HepG2 (cell line): Measurements from ENCODE around the gene METAP1D. TPM values are rescaled to one million over a fixed set of nuclear protein-coding genes. Genes with fewer than 3 reads are reported as not detected.
A peak's percentile ranks its signal among the peaks of the same experiment; 100 is the strongest.

ENCODE experiments used
- BCL6 ChIP-seq: IDR thresholded peaks from 2 replicates; pipeline ENCODE4 v1.6.1; 2016; ENCODE audit warnings: missing genetic modification reagents, missing compliant biosample characterization
- CCAR2 ChIP-seq: fragments of 200-400 bp; formaldehyde crosslinking; optimal IDR thresholded peaks from 2 replicates; pipeline ENCODE3; 2018; ENCODE audit warnings: low read depth, mild to moderate bottlenecking, low read length, moderate library complexity
- FOSL2 ChIP-seq: sonication (generic); formaldehyde crosslinking; IDR thresholded peaks from 2 replicates; pipeline ENCODE4 v1.4.0; 2020; ENCODE audit warnings: missing genetic modification reagents
- HNRNPL ChIP-seq: fragments of 200-400 bp; formaldehyde crosslinking; IDR thresholded peaks from 2 replicates; pipeline ENCODE4 v1.6.1; 2017; ENCODE audit warnings: mild to moderate bottlenecking, low read depth, low read length
- HNRNPLL ChIP-seq: fragments of 200-400 bp; formaldehyde crosslinking; IDR thresholded peaks from 2 replicates; pipeline ENCODE4 v1.6.1; 2017; ENCODE audit warnings: mild to moderate bottlenecking, low read depth, low read length; ENCODE audit not compliant: poor library complexity, severe bottlenecking
- MAFG ChIP-seq: sonication (generic); formaldehyde crosslinking; IDR thresholded peaks from 2 replicates; pipeline ENCODE4 v1.5.1; 2020; ENCODE audit warnings: mild to moderate bottlenecking, missing genetic modification reagents
- NFE2 ChIP-seq: sonication (generic); formaldehyde crosslinking; IDR thresholded peaks from 2 replicates; pipeline ENCODE4 v1.4.0; 2020; ENCODE audit warnings: missing genetic modification reagents
- PHF8 ChIP-seq: sonication (generic); formaldehyde crosslinking; IDR thresholded peaks from 2 replicates; pipeline ENCODE4 v1.5.0; 2020; ENCODE audit warnings: missing genetic modification reagents
- SUZ12 ChIP-seq: fragments of 150-350 bp; IDR thresholded peaks from 2 replicates; pipeline ENCODE4 v1.6.1; 2014; ENCODE audit warnings: low read depth, low read length
- ZNF224 ChIP-seq: sonication (generic); formaldehyde crosslinking; IDR thresholded peaks from 2 replicates; pipeline ENCODE4 v1.5.0; 2020; ENCODE audit warnings: mild to moderate bottlenecking, missing genetic modification reagents
- ZNF772 ChIP-seq: sonication (generic); formaldehyde crosslinking; IDR thresholded peaks from 2 replicates; pipeline ENCODE4 v1.5.0; 2020; ENCODE audit warnings: mild to moderate bottlenecking, missing genetic modification reagents
- polyA plus RNA-seq, 8 experiments: library from polyadenylated mRNA; depleted of rRNA in 3 of 8; stranded (reverse) in 7 of 8; unstranded in 1 of 8; fragments of >200 nt; fragmentation: Illumina TruSeq in 4 of 8; extraction: Trizol in 4 of 8; gene quantifications; 2 replicates each; pipeline versions ENCODE4 v1.2.1 to v1.2.3, GENCODE V29; 2011 to 2016; ENCODE audit warnings: low read depth in 4 of 8, missing spikeins in 1 of 8, mixed read lengths in 1 of 8; ENCODE audit not compliant: insufficient read depth in 1 of 8
- total RNA-seq, 5 experiments: library from RNA; depleted of rRNA; stranded (reverse); fragments of >200 nt; fragmentation: Illumina TruSeq; extraction: Trizol; gene quantifications; 2 replicates each; pipeline ENCODE4 v1.2.3, GENCODE V29; 2016; ENCODE audit warnings: low read depth in 1 of 5
- TF ChIP-seq, protein P1 (sequence below): sonication (generic); formaldehyde crosslinking; IDR thresholded peaks from 2 replicates; pipeline ENCODE4 v1.8.1; 2023; ENCODE audit warnings: missing genetic modification reagents, inconsistent platforms, borderline replicate concordance
- TF ChIP-seq, protein P2 (sequence below): sonication (generic); formaldehyde crosslinking; IDR thresholded peaks from 2 replicates; pipeline ENCODE4 v1.5.1; 2020; ENCODE audit warnings: mild to moderate bottlenecking, moderate library complexity, missing genetic modification reagents
- TF ChIP-seq, protein P3 (sequence below): sonication (generic); formaldehyde crosslinking; IDR thresholded peaks from 2 replicates; pipeline ENCODE4 v1.5.0; 2020; ENCODE audit warnings: missing genetic modification reagents, mild to moderate bottlenecking, borderline replicate concordance
- TF ChIP-seq, protein P4 (sequence below): sonication (generic); formaldehyde crosslinking; IDR thresholded peaks from 2 replicates; pipeline ENCODE4 v1.5.0; 2020; ENCODE audit warnings: missing genetic modification reagents
- TF ChIP-seq, protein P5 (sequence below): sonication (generic); formaldehyde crosslinking; IDR thresholded peaks from 2 replicates; pipeline ENCODE4 v1.4.0; 2020; ENCODE audit warnings: low read depth, mild to moderate bottlenecking, missing genetic modification reagents
- TF ChIP-seq, protein P6 (sequence below): sonication (generic); formaldehyde crosslinking; IDR thresholded peaks from 2 replicates; pipeline ENCODE4 v1.8.0; 2022; ENCODE audit warnings: mild to moderate bottlenecking, missing genetic modification reagents, moderate library complexity
- TF ChIP-seq, protein P7 (sequence below): sonication (generic); formaldehyde crosslinking; IDR thresholded peaks from 2 replicates; pipeline ENCODE4 v1.5.0; 2020; ENCODE audit warnings: mild to moderate bottlenecking, missing genetic modification reagents

Gene METAP1D
- total and polyA plus RNA-seq, 2 of the 13 experiments (the other 11 are each of a cell fraction or from before 2014, with no cell fraction given): 14.7 to 21.6 TPM

DNA sequence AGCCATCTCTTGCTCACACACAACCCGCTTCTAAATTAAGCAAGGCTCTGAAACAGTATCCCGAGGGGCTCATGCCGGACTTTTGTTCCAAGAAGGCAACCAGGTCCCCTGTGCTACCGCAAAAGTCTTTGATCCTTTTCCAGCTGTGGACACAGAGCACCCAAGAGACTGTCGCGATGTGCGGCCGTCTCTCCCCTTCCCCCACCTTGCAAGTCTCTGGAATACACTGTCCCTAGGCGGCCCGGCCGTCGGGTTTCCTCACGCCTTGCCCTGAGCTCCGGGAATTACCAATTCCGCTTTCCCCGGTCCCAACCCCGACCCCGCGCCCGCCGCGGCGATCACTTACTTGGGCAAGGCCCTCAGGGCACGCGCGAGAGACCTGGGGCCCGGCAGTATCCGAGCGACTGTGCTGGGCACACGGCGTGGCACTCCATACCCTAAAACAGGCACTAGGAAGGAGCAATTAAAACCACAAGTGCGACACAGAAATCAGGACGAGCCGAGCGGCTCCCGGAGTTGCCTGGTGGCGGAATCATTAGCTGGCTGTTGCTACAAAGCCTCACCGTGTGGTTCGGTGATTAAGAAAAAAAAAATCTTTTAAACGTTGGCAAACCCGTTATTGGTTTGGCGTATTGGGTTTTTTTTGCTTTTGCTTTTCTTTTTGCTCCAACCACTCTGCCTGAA, 83.3 kb downstream of the METAP1D start (continued):
- TF ChIP-seq, protein P1, sequence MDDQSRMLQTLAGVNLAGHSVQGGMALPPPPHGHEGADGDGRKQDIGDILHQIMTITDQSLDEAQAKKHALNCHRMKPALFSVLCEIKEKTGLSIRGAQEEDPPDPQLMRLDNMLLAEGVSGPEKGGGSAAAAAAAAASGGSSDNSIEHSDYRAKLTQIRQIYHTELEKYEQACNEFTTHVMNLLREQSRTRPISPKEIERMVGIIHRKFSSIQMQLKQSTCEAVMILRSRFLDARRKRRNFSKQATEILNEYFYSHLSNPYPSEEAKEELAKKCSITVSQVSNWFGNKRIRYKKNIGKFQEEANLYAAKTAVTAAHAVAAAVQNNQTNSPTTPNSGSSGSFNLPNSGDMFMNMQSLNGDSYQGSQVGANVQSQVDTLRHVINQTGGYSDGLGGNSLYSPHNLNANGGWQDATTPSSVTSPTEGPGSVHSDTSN (CRISPR knock-in tag): no peak
- TF ChIP-seq ZNF224: peak; percentile 66; the same call in 1 of the 2 replicates
- TF ChIP-seq FOSL2 (CRISPR knock-in tag): no peak
- peak; percentile 51 for TF ChIP-seq CCAR2
- 0 out of 2 replicates have a peak, but pooled peaks have one; percentile 19 for TF ChIP-seq BCL6 (CRISPR knock-in tag)
- TF ChIP-seq, protein P2, sequence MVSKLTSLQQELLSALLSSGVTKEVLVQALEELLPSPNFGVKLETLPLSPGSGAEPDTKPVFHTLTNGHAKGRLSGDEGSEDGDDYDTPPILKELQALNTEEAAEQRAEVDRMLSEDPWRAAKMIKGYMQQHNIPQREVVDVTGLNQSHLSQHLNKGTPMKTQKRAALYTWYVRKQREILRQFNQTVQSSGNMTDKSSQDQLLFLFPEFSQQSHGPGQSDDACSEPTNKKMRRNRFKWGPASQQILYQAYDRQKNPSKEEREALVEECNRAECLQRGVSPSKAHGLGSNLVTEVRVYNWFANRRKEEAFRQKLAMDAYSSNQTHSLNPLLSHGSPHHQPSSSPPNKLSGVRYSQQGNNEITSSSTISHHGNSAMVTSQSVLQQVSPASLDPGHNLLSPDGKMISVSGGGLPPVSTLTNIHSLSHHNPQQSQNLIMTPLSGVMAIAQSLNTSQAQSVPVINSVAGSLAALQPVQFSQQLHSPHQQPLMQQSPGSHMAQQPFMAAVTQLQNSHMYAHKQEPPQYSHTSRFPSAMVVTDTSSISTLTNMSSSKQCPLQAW: peak; percentile 44; the same call in 1 of the 2 replicates
- TF ChIP-seq, protein P3, sequence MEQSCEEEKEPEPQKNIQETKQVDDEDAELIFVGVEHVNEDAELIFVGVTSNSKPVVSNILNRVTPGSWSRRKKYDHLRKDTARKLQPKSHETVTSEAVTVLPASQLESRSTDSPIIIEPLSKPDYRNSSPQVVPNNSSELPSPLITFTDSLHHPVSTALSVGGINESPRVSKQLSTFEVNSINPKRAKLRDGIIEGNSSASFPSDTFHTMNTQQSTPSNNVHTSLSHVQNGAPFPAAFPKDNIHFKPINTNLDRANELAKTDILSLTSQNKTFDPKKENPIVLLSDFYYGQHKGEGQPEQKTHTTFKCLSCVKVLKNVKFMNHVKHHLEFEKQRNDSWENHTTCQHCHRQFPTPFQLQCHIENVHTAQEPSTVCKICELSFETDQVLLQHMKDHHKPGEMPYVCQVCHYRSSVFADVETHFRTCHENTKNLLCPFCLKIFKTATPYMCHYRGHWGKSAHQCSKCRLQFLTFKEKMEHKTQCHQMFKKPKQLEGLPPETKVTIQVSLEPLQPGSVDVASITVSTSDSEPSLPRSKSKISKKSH: peak; percentile 23; the same call in 1 of the 2 replicates
- TF ChIP-seq PHF8 (CRISPR knock-in tag): peak; percentile 20; the same call in 1 of the 2 replicates
- TF ChIP-seq, protein P4, sequence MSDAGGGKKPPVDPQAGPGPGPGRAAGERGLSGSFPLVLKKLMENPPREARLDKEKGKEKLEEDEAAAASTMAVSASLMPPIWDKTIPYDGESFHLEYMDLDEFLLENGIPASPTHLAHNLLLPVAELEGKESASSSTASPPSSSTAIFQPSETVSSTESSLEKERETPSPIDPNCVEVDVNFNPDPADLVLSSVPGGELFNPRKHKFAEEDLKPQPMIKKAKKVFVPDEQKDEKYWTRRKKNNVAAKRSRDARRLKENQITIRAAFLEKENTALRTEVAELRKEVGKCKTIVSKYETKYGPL (CRISPR knock-in tag): no peak
- TF ChIP-seq SUZ12: no peak
- TF ChIP-seq MAFG (CRISPR knock-in tag): no peak
- TF ChIP-seq, protein P5, sequence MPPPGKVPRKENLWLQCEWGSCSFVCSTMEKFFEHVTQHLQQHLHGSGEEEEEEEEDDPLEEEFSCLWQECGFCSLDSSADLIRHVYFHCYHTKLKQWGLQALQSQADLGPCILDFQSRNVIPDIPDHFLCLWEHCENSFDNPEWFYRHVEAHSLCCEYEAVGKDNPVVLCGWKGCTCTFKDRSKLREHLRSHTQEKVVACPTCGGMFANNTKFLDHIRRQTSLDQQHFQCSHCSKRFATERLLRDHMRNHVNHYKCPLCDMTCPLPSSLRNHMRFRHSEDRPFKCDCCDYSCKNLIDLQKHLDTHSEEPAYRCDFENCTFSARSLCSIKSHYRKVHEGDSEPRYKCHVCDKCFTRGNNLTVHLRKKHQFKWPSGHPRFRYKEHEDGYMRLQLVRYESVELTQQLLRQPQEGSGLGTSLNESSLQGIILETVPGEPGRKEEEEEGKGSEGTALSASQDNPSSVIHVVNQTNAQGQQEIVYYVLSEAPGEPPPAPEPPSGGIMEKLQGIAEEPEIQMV: no peak
- no peak for TF ChIP-seq NFE2 (CRISPR knock-in tag)
- TF ChIP-seq, protein P6, sequence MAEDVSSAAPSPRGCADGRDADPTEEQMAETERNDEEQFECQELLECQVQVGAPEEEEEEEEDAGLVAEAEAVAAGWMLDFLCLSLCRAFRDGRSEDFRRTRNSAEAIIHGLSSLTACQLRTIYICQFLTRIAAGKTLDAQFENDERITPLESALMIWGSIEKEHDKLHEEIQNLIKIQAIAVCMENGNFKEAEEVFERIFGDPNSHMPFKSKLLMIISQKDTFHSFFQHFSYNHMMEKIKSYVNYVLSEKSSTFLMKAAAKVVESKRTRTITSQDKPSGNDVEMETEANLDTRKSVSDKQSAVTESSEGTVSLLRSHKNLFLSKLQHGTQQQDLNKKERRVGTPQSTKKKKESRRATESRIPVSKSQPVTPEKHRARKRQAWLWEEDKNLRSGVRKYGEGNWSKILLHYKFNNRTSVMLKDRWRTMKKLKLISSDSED (CRISPR knock-in tag): no peak
- peak; percentile 35 for TF ChIP-seq HNRNPLL
- TF ChIP-seq, protein P7, sequence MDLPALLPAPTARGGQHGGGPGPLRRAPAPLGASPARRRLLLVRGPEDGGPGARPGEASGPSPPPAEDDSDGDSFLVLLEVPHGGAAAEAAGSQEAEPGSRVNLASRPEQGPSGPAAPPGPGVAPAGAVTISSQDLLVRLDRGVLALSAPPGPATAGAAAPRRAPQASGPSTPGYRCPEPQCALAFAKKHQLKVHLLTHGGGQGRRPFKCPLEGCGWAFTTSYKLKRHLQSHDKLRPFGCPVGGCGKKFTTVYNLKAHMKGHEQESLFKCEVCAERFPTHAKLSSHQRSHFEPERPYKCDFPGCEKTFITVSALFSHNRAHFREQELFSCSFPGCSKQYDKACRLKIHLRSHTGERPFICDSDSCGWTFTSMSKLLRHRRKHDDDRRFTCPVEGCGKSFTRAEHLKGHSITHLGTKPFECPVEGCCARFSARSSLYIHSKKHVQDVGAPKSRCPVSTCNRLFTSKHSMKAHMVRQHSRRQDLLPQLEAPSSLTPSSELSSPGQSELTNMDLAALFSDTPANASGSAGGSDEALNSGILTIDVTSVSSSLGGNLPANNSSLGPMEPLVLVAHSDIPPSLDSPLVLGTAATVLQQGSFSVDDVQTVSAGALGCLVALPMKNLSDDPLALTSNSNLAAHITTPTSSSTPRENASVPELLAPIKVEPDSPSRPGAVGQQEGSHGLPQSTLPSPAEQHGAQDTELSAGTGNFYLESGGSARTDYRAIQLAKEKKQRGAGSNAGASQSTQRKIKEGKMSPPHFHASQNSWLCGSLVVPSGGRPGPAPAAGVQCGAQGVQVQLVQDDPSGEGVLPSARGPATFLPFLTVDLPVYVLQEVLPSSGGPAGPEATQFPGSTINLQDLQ (CRISPR knock-in tag): no peak
- 0 out of 2 replicates have a peak, but pooled peaks have one; percentile 64 for TF ChIP-seq HNRNPL
- 0 out of 2 replicates have a peak, but pooled peaks have one; percentile 21 for TF ChIP-seq ZNF772 (CRISPR knock-in tag)
